ENCODE results near the gene ATG9B.
A peak's percentile ranks its signal among the peaks of the same experiment; 100 is the strongest.
"Not testable (repeated sequence)": the region's sequence is repeated elsewhere in the genome, so short reads cannot be mapped to it uniquely, and the experiment has no call there.

Gene ATG9B

DNA sequence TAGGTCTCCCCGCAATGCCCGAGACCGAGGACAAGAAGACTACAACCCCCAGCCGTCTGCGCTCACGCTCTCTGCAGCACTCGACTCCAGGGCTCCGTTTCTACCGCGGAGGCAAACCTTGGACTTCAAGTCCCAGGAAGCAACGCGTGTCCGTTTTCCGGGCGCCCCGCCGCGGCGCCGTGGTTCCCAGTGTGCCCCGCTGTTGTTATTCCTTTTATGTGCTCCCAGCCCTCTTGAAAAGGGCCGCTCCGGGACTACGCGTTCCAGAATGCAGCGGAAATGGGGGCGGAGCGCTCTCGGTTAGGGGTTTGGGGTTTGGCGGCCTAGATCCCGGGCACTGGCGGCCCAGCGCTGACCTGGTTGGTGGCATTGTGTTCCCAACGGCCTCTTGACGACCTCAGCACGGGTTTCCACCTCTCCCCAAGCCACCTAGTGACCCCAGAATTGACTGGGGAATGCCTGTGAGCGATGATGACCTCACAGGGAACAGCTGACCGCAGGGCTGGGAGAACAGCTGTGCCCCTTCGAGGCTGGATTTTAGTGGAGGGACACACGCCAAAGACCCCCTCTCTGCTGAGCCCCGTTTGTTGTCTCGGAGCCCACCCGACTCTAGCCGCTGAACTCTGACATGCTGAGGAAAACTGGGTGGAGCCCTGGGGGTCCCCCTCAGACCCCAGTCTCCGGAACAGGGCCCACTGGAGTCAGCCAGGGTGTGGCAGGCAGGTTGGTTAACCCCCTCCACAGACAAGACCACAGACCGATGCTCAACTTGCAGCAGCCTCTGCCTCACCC, 33.9 kb upstream of the ATG9B start:
- peak; percentile 98 to 99 (median 99) for DNase-seq

DNA sequence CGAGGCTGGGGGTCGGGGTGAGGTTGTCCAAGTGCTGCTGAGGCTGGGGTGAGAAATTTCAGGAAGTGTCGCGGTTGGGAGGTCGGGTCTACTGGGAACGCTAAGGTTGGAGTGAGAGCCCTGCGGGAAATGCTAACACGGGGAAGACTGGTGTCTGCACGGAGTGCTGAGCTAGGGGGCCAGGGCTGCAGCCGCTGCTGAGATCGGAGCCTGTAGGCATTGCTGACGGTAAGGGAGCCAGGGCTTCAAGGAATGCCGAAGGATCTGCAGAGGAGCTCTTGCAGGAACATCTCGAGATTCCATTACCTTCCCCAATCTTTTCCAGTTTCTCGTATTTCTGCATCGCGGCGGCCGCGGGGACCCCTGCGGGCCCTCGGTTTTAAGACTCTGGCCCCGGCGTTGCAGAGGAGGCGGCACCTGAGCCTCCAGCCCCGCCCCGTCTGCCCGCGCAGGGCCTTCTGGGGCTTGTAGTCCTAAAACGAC, 33.3 kb upstream of the ATG9B start, which contains the start of gene CDK5:
TSS of gene CDK5 (minus strand) at position 392 of the 483 bp plus-strand sequence. CDS start at position 343, 49 bp downstream.
- DNase-seq = peak in 3 of 4 experiments; percentile 37 to 56 (median 40)

DNA sequence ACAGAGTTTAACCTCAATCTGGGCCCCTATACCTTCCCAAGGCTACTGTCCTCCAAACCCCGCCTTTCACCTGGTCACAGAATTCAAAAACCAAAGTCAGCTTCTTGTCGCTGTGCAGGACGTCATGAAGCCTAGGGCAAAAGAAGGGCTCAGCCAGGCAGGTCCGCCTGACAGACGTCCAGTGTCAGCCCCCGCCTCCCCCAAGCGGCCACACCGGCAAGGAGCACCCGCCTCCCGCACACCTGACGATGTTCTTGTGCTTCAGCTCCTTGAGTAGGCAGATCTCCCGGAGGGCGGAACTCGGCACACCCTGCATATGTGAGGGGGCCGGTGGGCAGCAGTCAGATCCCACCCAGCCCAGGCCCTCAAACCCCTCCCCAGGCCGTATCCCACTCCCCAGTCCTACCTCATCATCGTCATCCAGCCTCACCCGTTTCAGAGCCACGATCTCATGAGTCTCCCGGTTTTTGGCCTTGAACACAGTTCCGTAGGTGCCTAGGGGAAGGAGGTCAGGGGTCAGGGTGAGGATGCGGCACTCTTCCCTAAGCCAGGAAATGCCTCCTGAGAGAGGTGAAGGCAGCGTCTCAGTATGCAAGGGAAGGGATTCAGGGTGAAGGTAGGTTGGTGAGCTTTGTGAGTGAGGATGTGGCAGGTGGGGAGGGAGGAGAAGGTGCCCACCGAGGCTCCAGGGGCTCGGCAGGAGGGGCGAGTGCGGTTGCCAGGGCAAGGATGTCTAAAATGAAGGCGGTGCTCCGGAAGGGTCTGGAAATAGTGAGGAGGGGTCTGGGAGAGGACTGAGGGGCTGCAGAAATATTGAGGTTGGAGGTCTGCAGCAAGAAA, 32.6 kb upstream of the ATG9B start:
- DNase-seq = no peak

DNA sequence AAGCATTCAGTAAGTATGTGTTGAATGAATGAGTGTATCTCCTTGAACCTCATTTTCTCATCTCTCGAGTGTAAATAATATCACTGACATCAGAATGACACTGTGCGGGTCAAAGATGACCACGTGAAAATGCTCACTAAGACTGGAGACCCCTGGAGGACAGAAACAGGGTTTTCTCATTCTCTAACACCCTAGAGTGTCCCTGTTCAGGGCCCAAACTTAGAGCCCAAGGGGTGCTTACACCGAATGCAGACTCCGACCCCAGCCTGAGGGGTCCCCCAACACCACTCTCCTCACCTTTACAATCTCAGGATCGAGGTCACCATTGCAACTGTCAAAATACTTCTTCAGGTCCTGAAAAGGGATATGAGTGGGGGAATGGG, 32.0 kb upstream of the ATG9B start:
- no peak for DNase-seq

DNA sequence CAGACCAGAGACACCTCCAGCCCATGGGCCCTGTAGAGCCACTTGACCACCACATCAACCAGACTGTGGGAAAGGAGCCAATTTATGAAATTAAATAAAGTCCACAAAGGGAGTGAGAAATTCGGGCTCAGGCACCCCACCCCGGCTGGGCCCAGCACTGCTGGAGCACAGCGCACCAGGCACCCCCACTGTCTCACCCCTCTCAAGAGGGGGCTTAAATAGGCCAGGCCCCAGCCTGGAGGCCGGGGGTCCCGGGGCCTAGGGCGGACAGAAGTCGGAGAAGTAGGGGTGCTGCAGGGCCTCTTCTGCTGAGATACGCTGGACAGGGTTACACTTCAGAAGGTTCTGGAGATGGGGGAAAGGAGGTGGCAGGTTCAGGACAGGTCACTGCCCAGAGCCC, 29.5 kb upstream of the ATG9B start:
- no peak for DNase-seq

DNA sequence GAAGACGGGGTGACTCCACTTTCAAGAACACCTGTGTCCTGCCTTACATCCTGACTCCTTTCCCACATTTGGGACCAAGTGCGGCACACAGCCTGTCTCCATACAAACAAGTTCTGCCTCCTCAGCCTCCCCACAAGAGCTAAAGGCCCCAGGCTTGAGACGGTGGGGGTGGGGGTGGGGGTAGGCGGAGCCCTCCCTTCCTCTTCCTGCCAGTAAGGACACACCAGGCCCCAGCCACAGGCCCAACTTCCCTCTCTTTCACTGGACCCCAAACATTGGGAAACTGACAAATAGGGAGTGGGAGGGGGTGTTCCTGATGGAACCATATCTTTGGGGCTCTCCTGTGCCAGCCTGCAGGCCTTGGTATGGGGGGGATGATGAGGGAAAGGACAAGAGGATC, 28.8 kb upstream of the ATG9B start:
- DNase-seq = peak; percentile 44 to 77 (median 64)

DNA sequence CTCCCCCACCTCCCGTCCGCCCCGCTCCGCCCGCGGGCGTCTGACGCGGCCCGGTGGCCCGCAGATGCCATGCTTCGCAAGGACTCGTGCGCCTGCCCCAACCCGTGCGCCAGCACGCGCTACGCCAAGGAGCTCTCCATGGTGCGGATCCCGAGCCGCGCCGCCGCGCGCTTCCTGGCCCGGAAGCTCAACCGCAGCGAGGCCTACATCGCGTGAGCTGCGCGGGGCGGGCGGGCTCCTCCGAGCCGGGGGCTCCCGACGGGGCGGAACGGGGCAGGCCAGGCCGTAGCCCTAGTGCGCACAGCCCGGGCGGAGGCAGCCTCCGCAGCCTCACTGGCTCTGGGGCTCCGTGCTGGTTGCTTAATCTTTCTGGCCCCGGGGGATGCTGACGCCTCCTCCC, 26.8 kb upstream of the ATG9B start:
- DNase-seq = peak; percentile 71 to 88 (median 78)

DNA sequence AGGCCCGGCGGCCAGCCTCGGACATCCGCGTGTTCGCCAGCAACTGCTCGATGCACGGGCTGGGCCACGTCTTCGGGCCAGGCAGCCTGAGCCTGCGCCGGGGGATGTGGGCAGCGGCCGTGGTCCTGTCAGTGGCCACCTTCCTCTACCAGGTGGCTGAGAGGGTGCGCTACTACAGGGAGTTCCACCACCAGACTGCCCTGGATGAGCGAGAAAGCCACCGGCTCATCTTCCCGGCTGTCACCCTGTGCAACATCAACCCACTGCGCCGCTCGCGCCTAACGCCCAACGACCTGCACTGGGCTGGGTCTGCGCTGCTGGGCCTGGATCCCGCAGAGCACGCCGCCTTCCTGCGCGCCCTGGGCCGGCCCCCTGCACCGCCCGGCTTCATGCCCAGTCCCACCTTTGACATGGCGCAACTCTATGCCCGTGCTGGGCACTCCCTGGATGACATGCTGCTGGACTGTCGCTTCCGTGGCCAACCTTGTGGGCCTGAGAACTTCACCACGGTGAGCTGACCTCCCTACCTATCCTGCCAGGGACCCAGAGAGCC, 24.7 kb upstream of the ATG9B start:
- no peak for DNase-seq

DNA sequence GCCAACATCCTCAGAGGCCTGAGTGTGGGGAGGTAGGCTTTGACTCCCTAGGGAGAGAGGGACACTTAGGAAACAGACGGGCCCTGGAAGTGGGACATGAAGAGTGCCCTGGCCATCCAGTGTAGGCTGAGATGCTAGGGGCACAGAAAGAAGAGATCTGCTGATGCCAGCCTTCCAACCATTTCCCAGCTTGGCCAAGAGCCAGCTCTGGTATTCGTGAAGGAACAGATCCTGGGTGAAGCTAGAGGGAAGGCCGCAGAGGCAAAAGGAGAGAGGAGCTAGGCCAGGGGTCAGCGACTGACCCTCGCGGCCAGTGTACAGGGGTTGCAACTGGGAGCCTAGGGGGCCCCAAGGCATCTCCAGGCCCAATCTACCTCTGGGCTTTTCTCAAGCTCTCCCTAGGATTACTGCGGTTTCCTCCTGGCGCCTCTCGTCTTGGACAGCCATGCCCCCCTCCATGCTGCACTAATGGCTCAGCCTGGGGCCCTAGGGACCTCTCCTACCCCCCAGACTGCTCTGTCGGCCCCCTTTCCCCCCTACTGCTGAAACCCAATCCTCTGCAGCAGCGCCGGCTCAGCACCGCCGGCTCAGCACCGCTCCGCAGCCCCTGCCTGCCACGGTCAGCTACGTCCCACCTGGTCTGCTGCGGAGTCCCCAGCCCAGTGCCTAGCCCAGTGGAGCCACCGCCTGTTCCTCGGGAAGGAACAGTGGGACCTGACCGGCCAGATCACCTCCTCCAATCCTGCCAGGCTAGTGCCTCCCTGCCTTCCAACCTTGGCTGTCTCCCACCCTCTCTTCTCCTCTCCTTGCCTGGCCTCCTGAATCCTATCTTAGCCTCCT, 23.9 kb upstream of the ATG9B start, which contains the start of gene ASIC3:
TSS of gene ASIC3 (plus strand) at position 556 of the 840 bp plus-strand sequence. CDS start 355 bp downstream, outside the sequence.
- no peak for DNase-seq

DNA sequence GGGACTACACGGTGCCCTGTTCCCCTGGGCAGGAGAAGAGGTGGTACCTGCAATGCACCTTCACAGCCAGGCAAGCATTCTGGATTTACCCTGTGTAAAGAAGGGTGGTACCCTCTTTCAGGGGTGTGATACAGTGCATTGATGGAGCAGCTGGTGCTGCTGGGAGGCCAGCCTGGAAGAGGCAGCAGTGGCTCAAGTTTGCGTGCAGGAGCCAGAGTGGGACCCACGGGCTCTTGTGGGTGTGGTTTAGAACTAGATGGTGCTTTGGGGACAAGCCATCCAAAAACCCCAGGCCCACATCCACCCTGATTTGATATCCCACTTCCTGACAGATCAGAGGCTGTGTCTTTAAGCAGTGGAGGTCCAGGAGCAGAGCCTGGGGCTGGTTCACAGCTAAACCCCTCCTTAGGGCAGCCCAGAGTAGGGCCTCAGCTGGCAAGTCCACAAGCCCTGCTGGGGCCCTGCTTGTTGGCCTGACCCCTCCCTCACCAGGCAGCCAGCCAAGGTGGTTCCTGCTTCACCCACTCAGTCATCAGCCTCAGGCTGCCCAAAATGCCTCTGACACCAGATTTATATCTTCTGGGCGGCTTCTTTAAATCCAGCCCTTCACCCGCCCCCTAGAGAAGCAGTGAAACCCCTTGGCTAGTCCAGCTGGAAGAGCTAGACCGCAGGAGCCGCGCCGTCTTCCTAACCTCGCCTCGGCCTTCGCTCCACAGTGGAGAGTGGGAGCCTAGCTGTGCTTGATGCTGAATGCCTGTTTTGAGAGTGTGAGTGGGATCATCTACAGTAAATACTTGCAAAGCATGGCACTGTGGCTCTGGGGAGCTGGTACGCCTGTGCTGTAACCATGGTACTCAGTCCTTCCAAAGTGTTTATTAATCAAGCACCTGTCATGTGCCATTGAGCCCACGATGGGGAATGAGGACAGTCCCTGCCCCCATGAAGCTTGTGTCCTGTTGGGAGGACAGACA, 22.6 kb upstream of the ATG9B start:
- peak; percentile 29 to 59 (median 42) for DNase-seq

DNA sequence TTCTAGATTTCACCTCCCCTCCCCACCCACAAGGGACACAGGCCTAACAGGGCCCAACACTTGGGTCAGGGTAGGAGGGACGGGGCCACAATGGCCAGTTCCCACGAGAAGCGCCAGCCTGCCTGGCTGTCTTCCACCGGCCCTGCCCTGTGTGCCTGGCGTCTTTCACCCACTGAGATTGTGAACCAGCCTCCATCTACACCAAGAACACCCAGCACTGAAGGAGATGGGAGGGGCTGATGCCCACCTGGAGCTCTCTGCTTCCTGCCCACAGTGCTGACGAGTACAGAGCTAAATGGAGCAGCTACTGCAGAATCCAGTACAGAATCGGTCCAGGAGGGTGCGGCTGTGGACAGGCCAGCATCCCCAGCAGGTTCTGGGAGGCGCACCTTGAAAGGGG, 21.7 kb upstream of the ATG9B start:
- DNase-seq = no peak

DNA sequence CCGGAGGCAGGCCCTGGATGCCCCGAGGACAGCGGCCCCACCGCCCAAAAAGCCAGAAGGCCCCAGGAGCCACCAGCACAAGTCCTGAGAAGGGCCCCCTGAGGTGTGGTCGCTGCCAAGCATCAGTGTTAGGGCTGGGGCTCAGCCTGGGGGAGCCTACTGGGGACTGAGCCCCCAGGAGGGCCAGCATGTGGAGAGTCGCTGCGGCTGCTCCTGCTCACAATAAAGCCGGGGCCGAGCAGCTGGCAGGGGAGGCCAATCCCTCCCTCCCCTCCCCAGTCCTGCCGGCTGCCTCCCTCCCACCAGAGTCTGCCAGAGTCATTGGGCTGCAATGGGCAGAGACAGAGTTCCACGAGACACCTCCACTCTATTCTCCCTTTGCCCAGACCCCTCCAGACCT, 21.0 kb upstream of the ATG9B start:
- DNase-seq = no peak

DNA sequence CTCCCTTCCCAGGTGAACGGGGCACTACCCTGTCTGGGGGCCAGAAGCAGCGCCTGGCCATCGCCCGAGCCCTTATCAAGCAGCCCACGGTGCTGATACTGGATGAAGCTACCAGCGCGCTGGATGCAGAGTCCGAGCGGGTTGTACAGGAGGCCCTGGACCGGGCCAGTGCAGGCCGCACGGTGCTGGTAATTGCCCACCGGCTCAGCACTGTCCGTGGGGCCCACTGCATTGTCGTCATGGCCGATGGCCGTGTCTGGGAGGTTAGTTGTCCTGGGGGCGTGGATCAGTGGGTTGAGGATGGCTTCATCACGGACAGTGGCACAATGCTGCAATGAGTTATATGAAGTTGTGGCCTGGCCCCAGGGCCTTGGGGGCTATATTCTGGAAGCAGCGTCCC, 19.7 kb upstream of the ATG9B start:
- DNase-seq = no peak

DNA sequence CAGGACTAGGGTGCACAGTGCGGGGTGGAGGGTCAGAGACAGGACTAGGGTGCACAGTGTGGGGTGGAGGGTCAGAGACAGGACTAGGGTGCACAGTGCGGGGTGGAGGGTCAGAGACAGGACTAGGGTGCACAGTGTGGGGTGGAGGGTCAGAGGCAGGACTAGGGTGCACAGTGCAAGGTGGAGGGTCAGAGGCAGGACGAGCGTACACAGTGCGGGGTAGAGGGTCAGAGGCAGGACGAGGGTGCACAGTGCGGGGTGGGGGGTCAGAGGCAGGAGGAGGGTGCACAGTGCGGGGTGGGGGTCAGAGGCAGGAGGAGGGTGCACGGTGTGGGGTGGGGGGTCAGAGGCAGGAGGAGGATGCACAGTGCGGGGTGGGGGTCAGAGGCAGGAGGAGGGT, 19.2 kb upstream of the ATG9B start:
- not testable (repeated sequence) for DNase-seq

DNA sequence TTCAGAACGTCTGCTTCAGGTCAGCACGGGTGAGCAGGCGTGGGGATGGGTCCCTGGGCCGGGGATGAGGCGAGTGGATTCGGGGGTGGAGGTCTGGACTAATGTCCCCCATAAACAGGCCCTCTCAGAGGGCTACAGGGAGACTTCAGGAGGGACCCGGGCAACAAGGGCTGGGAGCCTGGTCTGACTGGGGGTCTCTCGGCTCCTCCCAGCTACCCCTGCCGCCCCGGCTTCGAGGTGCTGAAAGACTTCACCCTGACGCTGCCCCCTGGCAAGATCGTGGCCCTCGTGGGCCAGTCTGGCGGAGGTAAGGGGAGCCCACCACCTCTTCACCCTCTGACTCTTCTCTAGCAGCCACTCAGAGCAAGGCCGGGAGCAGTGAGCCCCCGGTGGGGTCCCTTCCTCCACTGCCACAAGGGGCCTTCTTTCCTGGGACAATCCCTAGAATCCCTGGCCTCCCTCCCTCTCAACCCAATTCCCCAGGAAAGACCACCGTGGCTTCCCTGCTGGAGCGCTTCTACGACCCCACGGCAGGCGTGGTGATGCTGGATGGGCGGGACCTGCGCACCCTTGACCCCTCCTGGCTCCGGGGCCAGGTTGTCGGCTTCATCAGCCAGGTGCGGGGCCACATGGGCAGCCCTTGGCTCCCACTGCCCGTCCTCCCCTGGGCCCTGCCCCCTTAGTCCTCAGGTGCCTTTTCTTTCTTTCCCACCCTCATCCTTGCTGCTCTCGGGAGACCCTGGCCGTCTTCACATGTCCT, 16.5 kb upstream of the ATG9B start:
- DNase-seq = no peak

DNA sequence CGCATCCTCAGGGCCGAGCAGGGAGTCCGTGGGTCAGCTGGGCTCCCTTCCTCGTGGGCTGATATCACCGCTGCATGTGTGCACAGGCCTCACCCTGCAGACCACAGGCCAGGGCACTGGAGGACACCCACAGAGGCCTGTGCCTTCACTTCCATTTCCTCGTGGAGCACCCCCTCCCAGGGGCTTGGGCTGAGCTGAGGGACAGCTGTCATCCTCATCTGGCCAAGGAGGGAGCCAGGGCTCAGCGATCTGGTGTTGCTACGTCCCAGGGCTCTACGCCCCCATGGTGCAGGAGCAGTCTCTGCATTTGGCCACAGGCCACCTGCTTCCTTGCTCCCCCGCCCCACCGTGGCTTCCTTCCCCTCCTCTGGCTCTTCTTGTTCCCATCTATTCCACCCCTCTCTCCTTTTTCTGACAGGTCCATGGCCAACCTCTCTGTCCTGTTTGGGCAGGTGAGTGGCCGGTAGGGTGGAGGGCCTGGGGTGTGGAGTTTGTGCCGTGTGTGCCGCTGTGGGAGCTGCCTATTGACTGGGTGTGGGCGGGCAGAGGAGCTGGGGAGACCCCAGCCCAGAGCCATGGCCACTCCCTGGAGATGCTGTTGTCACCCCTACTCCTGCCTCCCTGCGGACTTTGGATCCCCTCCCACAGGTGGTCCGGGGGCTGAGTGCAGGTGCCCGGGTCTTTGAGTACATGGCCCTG, 15.7 kb upstream of the ATG9B start:
- peak; percentile 63 to 85 (median 76) for DNase-seq

DNA sequence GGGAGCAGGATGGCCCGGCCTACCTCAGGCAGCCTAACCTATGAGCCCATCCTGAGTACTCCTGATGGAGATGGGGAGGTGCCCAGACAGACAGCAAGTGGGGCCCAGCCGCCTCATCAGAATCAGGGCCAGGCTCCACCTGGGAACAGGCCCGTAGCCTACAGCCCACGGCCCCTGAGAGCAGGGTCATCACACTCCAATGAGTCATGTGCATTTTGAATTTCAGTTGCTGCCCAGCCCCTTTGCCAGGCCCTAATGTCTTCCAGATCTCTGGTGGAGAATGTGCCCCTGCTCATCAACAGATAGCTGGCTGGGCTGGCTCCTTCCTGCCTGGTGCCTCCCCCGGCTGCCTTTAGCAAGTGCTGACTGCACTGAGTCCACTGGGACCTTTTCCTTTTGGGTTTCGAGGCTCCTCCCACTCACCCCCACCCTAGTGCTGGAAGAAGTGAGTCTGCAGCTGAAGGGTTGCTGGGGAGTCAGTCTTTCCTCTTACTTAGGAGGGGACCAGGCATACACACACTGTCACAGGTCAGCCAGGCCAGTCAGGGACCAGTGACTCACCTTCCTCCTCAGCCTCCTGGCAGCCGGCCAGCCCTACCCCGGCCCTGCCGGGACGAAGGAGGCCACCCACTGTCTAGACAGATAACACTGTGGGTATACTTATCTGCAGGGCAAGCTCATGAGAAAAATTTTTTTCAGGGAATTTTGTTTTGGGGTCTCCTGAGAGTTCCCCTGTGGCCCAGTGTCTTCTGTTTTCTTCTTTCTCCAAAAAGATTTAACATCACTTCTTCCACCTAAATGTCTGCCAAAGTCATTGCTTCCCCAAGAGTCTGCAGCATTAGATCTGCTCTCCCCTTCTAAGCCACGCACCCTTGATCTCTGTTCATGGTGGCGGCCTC, 14.9 kb upstream of the ATG9B start:
- DNase-seq = peak; percentile 91 to 97 (median 96)

DNA sequence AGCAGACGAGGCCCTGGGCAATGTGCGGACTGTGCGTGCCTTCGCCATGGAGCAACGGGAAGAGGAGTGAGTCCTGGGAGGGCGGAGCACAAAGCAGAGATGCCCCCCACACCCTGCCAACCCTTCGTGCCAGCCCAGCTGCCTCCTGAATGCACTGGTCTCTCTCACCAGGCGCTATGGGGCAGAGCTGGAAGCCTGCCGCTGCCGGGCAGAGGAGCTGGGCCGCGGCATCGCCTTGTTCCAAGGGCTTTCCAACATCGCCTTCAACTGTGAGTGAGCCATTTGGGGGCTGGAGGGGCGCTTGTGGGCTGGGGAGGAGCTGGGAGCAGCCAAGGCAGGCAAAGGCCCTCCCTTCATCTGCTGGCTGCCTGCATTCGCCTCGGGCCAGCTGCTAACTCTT, 11.6 kb upstream of the ATG9B start:
- DNase-seq = no peak
